NCI-H446 treated with DMSO at 0.1 percent for 48 hours (cell line): Measurements from ENCODE around the gene KLHDC7A.

Source experiments
- DNase-seq: peaks from one replicate; lab custom pipeline; 2025; lab: John Stamatoyannopoulos, UW

The KLHDC7A gene

DNA sequence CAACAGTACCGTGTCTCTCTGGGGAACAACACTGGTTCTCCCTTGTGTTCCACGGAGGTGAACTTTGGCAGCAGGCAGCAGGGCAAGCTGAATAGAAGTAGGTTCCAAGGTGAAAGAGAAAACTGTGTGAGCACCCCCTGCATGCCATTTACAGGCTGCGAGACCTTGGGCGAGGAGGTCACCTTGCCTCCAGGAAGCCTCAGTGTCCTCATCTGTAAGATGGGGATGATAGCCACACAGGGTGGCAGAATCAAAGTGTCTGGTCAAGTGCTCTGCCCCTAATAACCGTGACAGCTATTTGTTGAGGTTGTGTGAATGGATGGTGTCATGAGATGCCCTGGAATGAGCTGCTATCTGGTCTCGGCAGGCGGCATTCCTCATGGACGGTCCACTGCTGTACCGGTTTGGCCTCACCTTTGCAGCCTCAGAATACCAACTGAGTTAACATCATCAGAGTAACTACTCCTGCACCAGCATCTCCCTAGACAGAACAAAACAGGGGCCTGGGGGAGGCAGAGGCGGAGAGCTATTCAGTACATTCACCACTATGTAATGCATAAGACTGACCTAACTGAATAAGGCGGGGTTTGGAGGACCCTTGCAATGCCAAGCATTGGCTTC, 7.4 kb upstream of the KLHDC7A start:
- DNase-seq: no peak

GRCh38 chr1:18474559-18475175, 6.1 kb upstream of the KLHDC7A start:
- no peak for DNase-seq

DNA sequence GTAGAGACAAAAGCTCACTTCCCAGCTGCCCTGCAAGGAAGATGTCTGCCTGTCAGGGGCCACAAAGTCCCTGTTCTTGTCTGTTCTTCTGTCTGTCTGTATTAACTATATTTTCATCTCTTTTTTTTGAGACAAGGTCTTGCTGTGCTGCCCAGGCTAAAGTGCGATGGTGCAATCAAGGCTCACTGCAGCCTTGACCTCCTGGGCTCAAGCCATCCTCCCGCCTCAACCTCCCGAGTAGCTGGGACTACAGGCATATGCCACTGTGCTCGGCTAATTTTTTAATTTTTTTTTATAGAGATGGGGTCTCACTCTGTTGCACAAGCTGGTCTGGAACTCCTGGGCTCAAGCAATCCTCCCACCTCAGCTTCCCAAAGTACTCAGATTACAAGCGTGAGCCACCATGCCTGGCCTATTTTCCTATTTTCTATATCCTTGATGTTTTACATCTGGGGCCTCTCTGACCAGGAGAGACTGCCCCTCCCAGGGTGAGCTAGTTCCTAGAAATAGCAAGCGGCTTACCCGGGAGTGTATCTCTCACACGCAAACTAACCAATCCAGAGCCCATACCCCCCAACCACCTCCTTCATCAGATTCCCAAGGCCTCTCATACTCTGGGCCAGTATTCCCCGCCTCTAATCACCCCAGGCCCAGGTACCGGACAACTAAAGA, 5.4 kb upstream of the KLHDC7A start:
- no peak for DNase-seq

DNA sequence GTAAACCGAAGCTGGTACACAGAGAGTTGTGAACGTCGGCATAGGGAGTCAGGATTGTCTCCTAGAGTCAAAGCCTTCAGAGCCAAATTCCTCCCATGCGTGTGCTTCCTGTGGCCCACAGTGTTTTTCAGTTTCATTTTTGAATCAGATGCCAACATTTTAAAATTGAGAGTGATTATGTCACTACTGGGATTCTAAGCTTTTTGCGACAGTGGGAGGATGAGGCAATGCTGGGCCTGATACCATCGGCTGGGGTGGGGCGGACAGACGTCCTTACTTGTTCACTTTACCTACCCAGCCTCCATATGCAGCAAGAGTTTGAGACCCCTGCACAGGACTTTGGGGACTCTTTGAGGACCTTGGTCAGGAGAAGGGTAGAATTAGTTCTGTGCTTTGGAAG, 1.3 kb upstream of the KLHDC7A start:
- no peak for DNase-seq

- DNase-seq: no peak
Measured at GRCh38 chr1:18481190-18481920, 625 bp downstream of the KLHDC7A start.

DNA sequence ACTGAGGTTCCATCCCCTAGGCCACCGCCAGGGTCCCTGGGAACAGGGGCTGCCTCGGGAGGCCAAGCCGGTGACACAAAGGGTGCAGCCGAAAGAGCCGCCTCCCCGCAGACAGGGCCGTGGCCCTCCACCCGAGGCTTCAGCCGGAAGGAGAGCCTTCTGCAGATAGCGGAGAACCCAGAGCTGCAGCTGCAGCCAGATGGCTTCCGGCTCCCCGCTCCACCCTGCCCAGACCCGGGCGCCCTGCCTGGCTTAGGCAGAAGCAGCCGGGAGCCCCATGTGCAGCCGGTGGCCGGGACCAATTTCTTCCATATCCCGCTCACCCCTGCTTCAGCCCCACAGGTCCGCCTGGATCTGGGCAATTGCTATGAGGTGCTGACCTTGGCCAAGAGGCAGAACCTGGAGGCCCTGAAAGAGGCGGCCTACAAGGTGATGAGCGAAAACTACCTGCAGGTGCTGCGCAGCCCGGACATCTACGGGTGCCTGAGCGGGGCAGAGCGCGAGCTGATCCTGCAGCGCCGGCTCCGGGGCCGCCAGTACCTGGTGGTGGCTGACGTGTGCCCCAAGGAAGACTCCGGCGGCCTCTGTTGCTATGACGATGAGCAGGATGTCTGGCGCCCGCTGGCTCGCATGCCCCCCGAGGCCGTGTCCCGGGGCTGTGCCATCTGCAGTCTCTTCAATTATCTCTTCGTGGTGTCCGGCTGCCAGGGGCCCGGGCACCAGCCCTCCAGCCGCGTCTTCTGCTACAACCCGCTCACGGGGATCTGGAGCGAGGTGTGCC, 1.4 kb downstream of the KLHDC7A start:
- no peak for DNase-seq

GRCh38 chr1:18482721-18483425, 2.1 kb downstream of the KLHDC7A start:
- DNase-seq: no peak

DNA sequence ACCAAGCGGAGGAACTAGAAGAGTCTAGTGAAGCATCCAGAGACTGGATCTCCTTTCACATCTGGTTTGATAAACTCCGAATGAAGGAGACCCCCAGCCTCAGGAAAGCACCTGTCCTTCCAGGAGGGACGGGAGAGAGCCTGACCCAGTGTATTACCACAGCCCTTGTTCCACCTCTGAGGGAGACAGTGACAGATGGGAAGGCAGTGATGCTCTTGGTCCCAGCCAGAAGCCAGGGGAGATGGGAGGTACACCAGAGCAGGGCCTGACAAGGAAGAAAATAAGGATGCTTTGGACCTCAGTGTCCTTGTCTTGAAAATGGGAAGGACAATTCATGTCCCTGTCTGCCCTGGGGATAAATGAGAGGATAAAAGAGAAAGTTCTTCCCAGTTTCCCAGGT, 3.5 kb downstream of the KLHDC7A start:
- no peak for DNase-seq

- DNase-seq: no peak
Measured at GRCh38 chr1:18484721-18485120, 4.0 kb downstream of the KLHDC7A start.

DNA sequence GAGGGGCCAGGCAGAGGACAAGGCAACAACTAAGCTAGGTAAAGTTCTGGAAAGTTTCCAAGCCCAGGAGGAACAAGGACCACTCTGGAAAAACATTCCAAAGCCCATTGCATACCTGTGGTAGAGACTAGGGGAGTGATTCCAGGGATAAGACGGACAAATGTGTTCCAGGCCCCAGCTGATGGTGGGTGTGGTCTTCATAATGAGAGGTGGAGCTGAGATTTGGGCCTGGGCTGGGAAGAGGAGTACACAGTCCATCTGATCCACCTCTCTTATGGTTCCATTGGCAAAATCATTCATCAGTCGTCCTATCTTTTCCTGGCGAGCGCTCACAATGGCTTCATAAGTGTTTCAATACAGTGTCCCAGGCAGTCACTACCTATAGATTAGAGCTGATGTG, 4.5 kb downstream of the KLHDC7A start:
- DNase-seq: no peak

DNA sequence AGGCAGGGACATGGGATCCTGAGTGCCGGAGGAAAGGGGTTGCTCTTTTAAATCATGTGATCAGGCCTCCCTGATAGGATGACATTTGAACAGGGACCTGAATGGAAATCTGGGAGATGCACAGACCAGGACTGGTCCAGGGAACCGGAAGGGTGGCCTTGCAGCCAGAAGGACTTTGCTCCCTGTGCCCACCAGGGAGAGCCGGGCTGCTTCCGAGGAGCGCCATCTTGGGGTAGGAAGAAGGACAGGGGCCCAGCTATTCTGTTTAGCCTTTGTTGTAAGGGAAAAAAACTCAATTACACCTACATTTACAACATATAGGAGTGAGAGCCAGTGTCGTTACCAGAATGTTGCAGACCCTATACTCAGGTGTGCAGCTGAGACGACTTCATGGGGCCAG, 5.5 kb downstream of the KLHDC7A start:
- no peak for DNase-seq

DNA sequence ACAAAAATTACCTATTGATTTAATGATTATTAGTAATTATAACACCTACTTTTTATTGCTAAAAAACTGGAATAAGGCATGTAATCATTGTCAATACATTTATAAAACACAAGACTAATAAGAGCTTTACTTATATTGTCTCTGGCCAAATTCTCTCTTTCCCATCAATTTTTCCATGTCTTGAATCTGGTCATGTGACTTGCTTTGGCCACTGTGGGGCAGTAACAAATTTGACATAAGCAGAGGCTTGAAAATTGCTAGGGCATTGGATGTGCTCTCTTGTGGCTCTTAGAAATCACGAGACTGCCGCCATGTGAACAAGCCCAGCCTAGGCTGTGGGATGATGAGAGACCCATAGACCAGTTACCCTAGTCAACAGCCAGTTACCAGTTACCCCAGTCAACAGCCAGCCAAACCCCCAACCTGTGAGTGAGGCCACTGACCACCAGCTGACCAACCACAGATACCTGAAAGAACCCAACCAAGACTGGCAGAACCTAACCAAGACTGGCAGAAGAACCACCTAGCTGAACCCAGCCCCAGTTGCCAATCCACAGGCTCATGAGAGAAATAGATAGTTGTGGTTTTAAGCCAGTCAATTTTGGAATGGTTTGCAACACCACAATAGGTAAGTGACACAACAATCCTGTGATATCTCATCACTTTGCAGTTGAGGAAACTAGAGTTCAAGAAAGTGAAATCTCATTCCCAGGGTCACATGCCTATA, 8.8 kb downstream of the KLHDC7A start:
- DNase-seq: no peak

GRCh38 chr1:18491168-18491567, 10.4 kb downstream of the KLHDC7A start:
- DNase-seq: no peak

DNA sequence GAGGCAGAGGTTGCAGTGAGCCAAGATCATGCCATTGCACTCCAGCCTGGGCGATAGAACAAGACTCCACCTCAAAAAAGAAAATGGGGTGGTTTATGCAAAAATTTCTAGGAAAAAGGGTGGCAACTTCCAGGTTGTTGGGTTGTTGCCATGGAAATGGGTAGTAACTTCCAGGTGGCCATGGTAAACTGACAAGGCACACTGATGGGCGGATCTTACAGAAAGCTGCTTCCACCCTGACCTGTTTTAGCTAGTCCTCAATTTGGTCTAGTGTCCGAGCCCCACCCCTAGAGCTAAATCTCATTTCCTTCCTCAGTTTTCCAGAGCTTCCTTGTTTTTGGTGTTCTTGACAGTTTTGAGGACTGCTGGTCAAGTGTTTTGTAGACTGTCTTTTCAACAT, 13.6 kb downstream of the KLHDC7A start:
- no peak for DNase-seq

DNA sequence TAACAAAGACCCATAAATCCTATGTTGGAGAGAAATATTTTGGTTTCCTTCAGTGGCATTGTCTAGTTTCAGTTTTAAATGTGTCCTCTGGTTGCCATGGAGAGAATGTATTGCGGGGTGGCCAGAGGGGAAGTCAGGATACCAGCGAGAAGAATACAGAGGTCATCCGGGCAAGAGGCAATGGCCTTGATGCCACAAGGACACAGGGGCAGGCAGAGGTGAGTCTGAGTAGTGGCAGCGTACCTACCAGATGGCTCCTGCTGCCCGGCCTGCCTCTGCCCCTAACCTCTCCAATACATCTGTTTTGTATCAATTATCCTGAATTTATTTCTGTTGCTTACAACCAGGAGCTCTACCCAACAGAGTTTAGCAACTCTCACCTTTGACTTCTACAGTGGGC, 14.9 kb downstream of the KLHDC7A start:
- no peak for DNase-seq

- DNase-seq: no peak
Measured at GRCh38 chr1:18496056-18496455, 15.3 kb downstream of the KLHDC7A start.

DNA sequence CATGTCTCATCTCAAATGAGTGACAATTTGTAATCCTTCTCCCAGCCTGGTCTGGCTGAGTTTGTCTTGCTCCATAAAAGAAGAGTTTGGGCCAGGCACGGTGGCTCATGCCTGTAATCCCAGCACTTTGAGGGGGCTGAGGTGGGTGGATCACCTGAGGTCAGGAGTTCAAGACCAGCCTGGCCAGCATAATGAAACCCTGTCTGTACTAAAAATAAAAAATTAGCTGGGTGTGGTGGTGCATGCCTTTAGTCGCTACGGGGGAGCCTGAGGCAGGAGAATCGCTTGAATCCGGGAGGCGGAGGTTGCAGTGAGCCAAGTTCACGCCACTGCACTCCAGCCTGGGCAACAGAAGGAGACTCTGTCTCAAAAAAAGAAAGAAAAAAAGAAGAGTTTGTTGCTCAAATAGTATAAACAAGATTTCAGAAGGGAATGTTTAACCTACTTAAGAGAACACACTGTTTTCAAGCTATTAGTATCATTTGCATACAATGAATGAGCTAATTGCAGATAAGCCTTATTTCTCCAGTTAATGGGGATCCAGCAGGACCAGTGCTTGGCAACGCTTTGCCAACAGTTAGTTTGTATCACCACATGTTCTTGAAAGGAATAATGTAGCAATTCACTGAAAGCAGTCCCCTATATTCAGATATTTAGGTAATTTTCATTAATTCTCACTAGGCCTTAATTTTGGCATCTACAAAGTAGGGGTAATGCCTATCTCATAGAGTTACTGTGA, 15.9 kb downstream of the KLHDC7A start:
- no peak for DNase-seq

DNA sequence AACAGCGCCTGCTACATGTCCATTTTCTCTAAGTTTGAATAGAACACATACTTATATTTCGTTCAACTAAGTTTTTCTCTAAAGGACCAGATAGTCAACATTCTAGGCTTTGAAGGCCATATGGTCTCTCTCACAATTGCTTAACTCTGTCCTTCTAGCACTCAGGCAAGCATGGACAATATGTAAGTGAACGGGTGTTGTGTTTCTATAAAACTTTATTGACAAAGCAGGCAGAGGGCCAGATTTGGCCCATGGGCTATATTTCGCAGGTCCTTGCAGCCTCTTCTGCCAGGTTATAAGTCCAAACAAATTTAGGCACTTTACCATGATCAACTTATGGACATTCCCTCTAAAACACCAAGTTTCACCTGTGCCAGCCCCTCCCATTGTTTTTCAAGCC, 21.1 kb downstream of the KLHDC7A start:
- DNase-seq: no peak

GRCh38 chr1:18504609-18505008, 23.9 kb downstream of the KLHDC7A start:
- DNase-seq: no peak

DNA sequence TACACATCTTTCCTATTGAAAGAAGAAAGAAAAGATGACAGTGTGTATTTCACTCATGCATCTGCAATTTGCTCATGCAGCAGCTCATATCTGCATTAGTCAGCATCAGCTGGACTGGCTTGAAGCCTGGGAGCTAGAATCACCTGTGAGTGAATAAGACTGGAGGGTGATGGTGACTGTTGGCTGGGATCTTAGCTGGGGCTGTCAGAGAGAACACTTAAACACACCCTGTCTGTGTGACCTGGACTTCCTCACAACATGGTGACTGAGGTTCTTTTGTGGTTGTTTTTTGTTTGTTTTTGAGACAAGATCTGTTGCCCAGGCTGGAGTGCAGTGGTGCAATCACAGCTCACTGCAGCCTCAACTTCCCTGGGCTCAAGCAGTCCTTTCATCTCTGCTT, 24.9 kb downstream of the KLHDC7A start:
- no peak for DNase-seq
